GM12864 (cell line): Measurements from ENCODE around the gene UBE2D3.
"Not testable (repeated sequence)": the region's sequence is repeated elsewhere in the genome, so short reads cannot be mapped to it uniquely, and the experiment has no call there.

Source experiments
- DNase-seq: peaks from one replicate; pipeline ENCODE4 v3.0.0-alpha.2; 2011; ENCODE audit warnings: low read depth
- H3K4me3 ChIP-seq: 2 replicates; pipeline ENCODE4 v1.5.1; 2011; ENCODE audit warnings: mild to moderate bottlenecking, low read depth, low read length, control low read depth
- CTCF ChIP-seq: IDR thresholded peaks from 2 replicates; pipeline ENCODE4 v1.5.1; 2011; ENCODE audit warnings: low read depth, mild to moderate bottlenecking, moderate library complexity, low read length, control low read depth, inconsistent platforms; ENCODE audit errors: missing control alignments

The UBE2D3 gene

GRCh38 chr4:102826890-102827673 is at the start of gene UBE2D3:
Gene UBE2D3 (minus strand): TSS chr4:102827551. CDS start chr4:102826508, 1,043 bp downstream.
- TF ChIP-seq CTCF = peak; percentile 14
- peak; percentile 89 for DNase-seq
- peak within 1 kb of the TSS; percentile 93 for H3K4me3 ChIP-seq

GRCh38 chr4:102871772-102872171 is 44.4 kb upstream of the UBE2D3 start:
- no peak for DNase-seq
- H3K4me3 ChIP-seq = no peak overlapping the region
- TF ChIP-seq CTCF = no peak

- no peak for TF ChIP-seq CTCF
- peak overlapping the region; percentile 68 for H3K4me3 ChIP-seq
- DNase-seq = peak; percentile 33
These were observed 42.3 kb upstream of the UBE2D3 start for GRCh38 chr4:102869569-102870197.

- peak within 1 kb of the TSS; percentile 68 for H3K4me3 ChIP-seq
- no peak for TF ChIP-seq CTCF
- DNase-seq = peak; percentile 81
These were observed 41.6 kb upstream of the UBE2D3 start, which contains the start of gene CISD2 for GRCh38 chr4:102868781-102869568. Gene CISD2 (plus strand): TSS chr4:102868992. CDS start chr4:102869085, 93 bp downstream.

DNA sequence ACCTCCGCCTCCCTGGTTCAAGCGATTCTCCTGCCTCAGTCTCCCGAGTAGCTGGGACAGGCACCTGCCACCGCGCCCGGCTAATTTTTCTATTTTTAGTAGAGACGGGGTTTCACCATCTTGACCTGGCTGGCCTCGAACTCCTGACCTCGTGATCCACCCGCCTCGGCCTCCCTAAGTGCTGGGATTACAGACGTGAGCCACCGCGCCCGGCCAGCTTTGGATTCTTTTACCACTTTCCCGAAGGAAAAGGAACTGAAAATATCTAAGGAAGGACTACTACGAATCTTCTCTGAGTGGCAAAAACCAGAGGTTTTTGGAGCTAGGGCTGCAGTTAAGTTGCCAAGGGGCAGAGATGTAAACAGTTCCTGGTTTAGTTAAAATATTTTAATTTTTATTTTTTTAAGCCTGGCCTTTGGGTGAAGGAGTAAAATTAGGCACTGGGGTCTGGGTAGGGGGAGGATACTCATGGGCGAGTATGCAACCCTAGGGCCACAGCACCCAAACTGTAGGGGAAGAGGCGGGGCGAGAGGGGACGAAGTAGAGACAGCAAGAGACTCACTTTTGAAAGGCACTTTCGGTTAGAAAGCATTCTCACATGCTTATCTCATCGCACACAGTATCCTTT is 40.9 kb upstream of the UBE2D3 start:
- peak overlapping the region; percentile 68 for H3K4me3 ChIP-seq
- DNase-seq = no peak
- no peak for TF ChIP-seq CTCF

- peak overlapping the region; percentile 68 for H3K4me3 ChIP-seq
- no peak for TF ChIP-seq CTCF
- DNase-seq = peak; percentile 31
These were observed 40.2 kb upstream of the UBE2D3 start for GRCh38 chr4:102867278-102868152.

DNA sequence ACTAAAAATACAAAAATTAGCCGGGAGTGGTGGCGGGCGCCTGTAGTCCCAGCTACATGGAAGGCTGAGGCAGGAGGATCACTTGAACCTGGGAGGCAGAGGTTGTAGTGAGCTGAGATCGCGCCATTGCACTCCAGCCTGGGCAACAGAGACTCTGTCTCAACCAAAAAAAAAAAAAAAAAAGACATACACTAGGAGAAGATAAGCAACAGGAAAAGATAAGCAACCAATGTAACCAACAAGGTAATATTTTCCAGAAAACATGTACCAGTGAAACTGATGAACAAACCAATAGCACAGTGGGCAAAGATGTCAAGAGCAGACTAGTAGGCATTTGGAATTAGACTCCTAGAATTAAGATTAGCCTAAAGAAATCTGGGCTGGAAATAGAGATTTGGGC is 38.0 kb upstream of the UBE2D3 start:
- DNase-seq, H3K4me3 ChIP-seq: not testable (repeated sequence)
